DOHH2 (cell line): ENCODE measurements around the gene ZNF512.
"Not testable (repeated sequence)": the region's sequence is repeated elsewhere in the genome, so short reads cannot be mapped to it uniquely, and the experiment has no call there.

Source experiments
- CTCF ChIP-seq: fragments of 200-600 bp; sonication (generic); IDR thresholded peaks from one replicate; pipeline ENCODE4 v1.5.1; 2014; ENCODE audit warnings: antibody characterized with exemption, mild to moderate bottlenecking, low read depth, low read length; ENCODE audit not compliant: poor library complexity, severe bottlenecking
- EZH2phosphoT487 ChIP-seq: fragments of 200-600 bp; sonication (generic); IDR thresholded peaks from 2 replicates; pipeline ENCODE4 v1.6.1; 2017; ENCODE audit warnings: borderline replicate concordance, mild to moderate bottlenecking, antibody characterized with exemption, low read length, moderate library complexity, mixed read lengths

GRCh38 chr2:27630257-27630656 lies 47.4 kb downstream of the ZNF512 start:
- not testable (repeated sequence) for TF ChIP-seq EZH2phosphoT487, CTCF
